Measurements from ENCODE around the gene RNF207. TPM values are rescaled to one million over a fixed set of nuclear protein-coding genes. Genes with fewer than 3 reads are reported as not detected.
A peak's percentile ranks its signal among the peaks of the same experiment; 100 is the strongest.

The RNF207 gene
- total and polyA plus RNA-seq, 2 of the 13 experiments (the other 11 are each of a cell fraction or from before 2014, with no cell fraction given), result 9.8 to 15.9 TPM

GRCh38 chr1:6199298-6200187 lies 6.4 kb upstream of the RNF207 start, which contains the start of gene RPL22 (continued):
- TF ChIP-seq RERE (CRISPR knock-in tag; IDR thresholded peaks at IDR 0.05; ENCODE audit: low read depth), result no peak
- peak; percentile 50; the same call in 1 of the 2 replicates for TF ChIP-seq SIX4 (CRISPR knock-in tag; IDR thresholded peaks at IDR 0.05)
- no peak; the same call in 1 of the 2 replicates for TF ChIP-seq NFAT5 (CRISPR knock-in tag; IDR thresholded peaks at IDR 0.05)
- TF ChIP-seq ATF7-NPFF (CRISPR knock-in tag; IDR thresholded peaks at IDR 0.05; ENCODE audit: low read depth), result peak; percentile 38; the same call in 1 of the 2 replicates
- 0 out of 4 replicates have a peak, but pooled peaks of 1 of the 2 experiments have one; percentile 3 for TF ChIP-seq MAFK (conservative IDR thresholded peaks at IDR 0.05 in 1 of 2, IDR thresholded peaks at IDR 0.05 in 1 of 2; ENCODE audit: low read length in 2 of 2)
- TF ChIP-seq CSRNP1 (CRISPR knock-in tag; IDR thresholded peaks at IDR 0.05), result peak; percentile 73
- TF ChIP-seq FOXM1 (CRISPR knock-in tag; IDR thresholded peaks at IDR 0.05), result peak; percentile 82
- peak; percentile 29; the same call in 1 of the 2 replicates for TF ChIP-seq ZNF83 (CRISPR knock-in tag; IDR thresholded peaks at IDR 0.05; ENCODE audit: borderline replicate concordance)
- peak; percentile 74 for TF ChIP-seq ZNF792 (CRISPR knock-in tag; IDR thresholded peaks at IDR 0.05)
- peak; percentile 87 for TF ChIP-seq ZNF879 (CRISPR knock-in tag; IDR thresholded peaks at IDR 0.05)
- TF ChIP-seq ZNF136 (CRISPR knock-in tag; IDR thresholded peaks at IDR 0.05; ENCODE audit: low read depth), result no peak
- TF ChIP-seq MTF2 (CRISPR knock-in tag; IDR thresholded peaks at IDR 0.05; ENCODE audit: borderline replicate concordance), result no peak
- TF ChIP-seq KDM6A (CRISPR knock-in tag; IDR thresholded peaks at IDR 0.05; ENCODE audit: low read depth), result 0 out of 2 replicates have a peak, but pooled peaks have one; percentile 13
- peak; percentile 60; the same call in 1 of the 2 replicates for TF ChIP-seq HOMEZ (CRISPR knock-in tag; IDR thresholded peaks at IDR 0.05; ENCODE audit: low read depth)
